Hematopoietic multipotent progenitor cell treated with erythropoietin and hydrocortisone succinate and interleukin-3 and kit ligand, for 8 days (in vitro differentiated cells): Measurements from ENCODE around the gene PCNP.

ENCODE experiments used
- DNase-seq: peaks from one replicate; pipeline ENCODE4 v3.0.0-alpha.2; 2015

The PCNP gene

GRCh38 chr3:101634591-101635196 lies 60.7 kb downstream of the PCNP start:
- DNase-seq = no peak

- no peak for DNase-seq
Observed at GRCh38 chr3:101635345-101635744, 61.4 kb downstream of the PCNP start.

GRCh38 chr3:101635954-101636798 lies 62.2 kb downstream of the PCNP start:
- peak; percentile 84 for DNase-seq

- DNase-seq = peak; percentile 53
Observed at GRCh38 chr3:101637451-101637850, 63.5 kb downstream of the PCNP start.

GRCh38 chr3:101638261-101638745 lies 64.3 kb downstream of the PCNP start:
- DNase-seq = peak; percentile 41

GRCh38 chr3:101639280-101639963 lies 65.4 kb downstream of the PCNP start:
- no peak for DNase-seq

GRCh38 chr3:101640256-101640655 lies 66.3 kb downstream of the PCNP start:
- no peak for DNase-seq

- DNase-seq = peak; percentile 53
Observed at GRCh38 chr3:101641397-101642115, 67.6 kb downstream of the PCNP start.

GRCh38 chr3:101642441-101642840 lies 68.5 kb downstream of the PCNP start:
- peak; percentile 30 for DNase-seq

- peak; percentile 17 for DNase-seq
Observed at GRCh38 chr3:101643009-101643844, 69.2 kb downstream of the PCNP start.
